Mammary epithelial cell (primary cell): ENCODE data around the gene SALL3.
"Not testable (repeated sequence)": the region's sequence is repeated elsewhere in the genome, so short reads cannot be mapped to it uniquely, and the experiment has no call there.

Source experiments
- CTCF ChIP-seq, 2 donors: IDR thresholded peaks in 1 of 2; conservative IDR thresholded peaks in 1 of 2; 2 replicates each; pipeline ENCODE4 v1.5.1; 2011 to 2012; ENCODE audit warnings: inconsistent platforms in 2 of 2, low read length in 2 of 2, mild to moderate bottlenecking in 2 of 2, control low read depth in 1 of 2, low read depth in 1 of 2; ENCODE audit not compliant: insufficient read depth in 1 of 2; ENCODE audit errors: extremely low read depth in 1 of 2
- EZH2 ChIP-seq: IDR thresholded peaks from 2 replicates; pipeline ENCODE4 v1.6.1; 2012; ENCODE audit warnings: low read length, inconsistent platforms, borderline replicate concordance

GRCh38 chr18:78942236-78942635 lies 37.4 kb upstream of the SALL3 start:
- not testable (repeated sequence) for TF ChIP-seq EZH2; CTCF (conservative IDR thresholded peaks at IDR 0.05 in 1 of 2, IDR thresholded peaks at IDR 0.05 in 1 of 2; ENCODE audit: extremely low read depth in 1 of 2, insufficient read depth in 1 of 2, low read depth in 1 of 2, low read length in 2 of 2)
